H1 (cell line): ENCODE data around the gene PLAAT2. TPM values are rescaled to one million over a fixed set of nuclear protein-coding genes. Genes with fewer than 3 reads are reported as not detected.

ENCODE experiments used
- CTCF ChIA-PET: fragments of 300-600 bp; sonication (Branson Sonifier 250); formaldehyde crosslinking; loops from one replicate; lab custom pipeline; 2021; ENCODE audit not compliant: partially characterized antibody; lab: Charles Lee
- POLR2A ChIA-PET: fragments of 300-600 bp; sonication (Branson Sonifier 250); formaldehyde crosslinking; loops from one replicate; lab custom pipeline; 2021; ENCODE audit warnings: inconsistent platforms; ENCODE audit not compliant: partially characterized antibody; lab: Charles Lee
- DNase-seq, 2 experiments: peaks; one replicate each; pipeline versions ENCODE4 v3.0.0 to v3.0.0-alpha.2; 2010 to 2022; ENCODE audit warnings: low spot score in 2 of 2, low read depth in 1 of 2, mixed read lengths in 1 of 2
- FAIRE-seq: peaks from 2 replicates; lab custom pipeline; 2011; peaks lifted over from hg19 to GRCh38; lab: Jason Lieb, UNC
- H2AFZ ChIP-seq: 2 replicates; pipeline ENCODE4 v1.8.1; 2012; ENCODE audit warnings: low read length, inconsistent platforms
- H2AK5ac ChIP-seq: 2 replicates; pipeline ENCODE4 v1.6.1; 2013; ENCODE audit warnings: low read depth, low read length
- H2BK120ac ChIP-seq: replicated peaks from 2 replicates; pipeline ENCODE3; 2013; ENCODE audit warnings: low read depth, low read length, inconsistent platforms
- H2BK12ac ChIP-seq: 2 replicates; pipeline ENCODE4 v1.6.1; 2013; ENCODE audit warnings: low read depth, low read length
- H2BK15ac ChIP-seq: 2 replicates; pipeline ENCODE4 v1.6.1; 2013; ENCODE audit warnings: low read length
- H2BK20ac ChIP-seq: 2 replicates; pipeline ENCODE4 v1.6.1; 2013; ENCODE audit warnings: low read length
- H2BK5ac ChIP-seq: 2 replicates; pipeline ENCODE4 v1.6.1; 2013; ENCODE audit warnings: low read depth, low read length
- H3K14ac ChIP-seq: 2 replicates; pipeline ENCODE4 v1.6.1; 2013; ENCODE audit warnings: inconsistent platforms; ENCODE audit not compliant: insufficient read length
- H3K18ac ChIP-seq: 2 replicates; pipeline ENCODE4 v1.6.1; 2013; ENCODE audit warnings: low read length; ENCODE audit errors: extremely low read depth
- H3K23ac ChIP-seq: 2 replicates; pipeline ENCODE4 v1.6.1; 2013; ENCODE audit warnings: inconsistent platforms; ENCODE audit not compliant: insufficient read length
- H3K23me2 ChIP-seq: 2 replicates; pipeline ENCODE4 v1.6.1; 2013; ENCODE audit warnings: low read depth, low read length
- H3K27ac ChIP-seq: 2 replicates; pipeline ENCODE4 v1.6.1; 2011; ENCODE audit warnings: low read depth, low read length, inconsistent platforms
- H3K27me3 ChIP-seq, 4 experiments: replicated peaks in 1 of 4; 1 replicate in 1 of 4; 2 replicates in 3 of 4; pipeline versions ENCODE4 v1.6.1 to v1.8.1; 2011 to 2013; ENCODE audit warnings: low read length in 3 of 4, mild to moderate bottlenecking in 3 of 4, inconsistent platforms in 2 of 4, mixed read lengths in 2 of 4, moderate library complexity in 1 of 4; ENCODE audit not compliant: control insufficient read depth in 3 of 4, insufficient read depth in 3 of 4; ENCODE audit errors: extremely low read depth in 1 of 4
- H3K36me3 ChIP-seq, 4 experiments: 2 replicates each; pipeline versions ENCODE4 v1.6.1 to v1.8.1; 2011 to 2013; ENCODE audit warnings: mild to moderate bottlenecking in 4 of 4, low read length in 3 of 4, moderate library complexity in 2 of 4, control low read depth in 1 of 4, inconsistent platforms in 1 of 4; ENCODE audit not compliant: insufficient read depth in 4 of 4, control insufficient read depth in 2 of 4
- H3K4ac ChIP-seq: replicated peaks from 2 replicates; pipeline ENCODE3; 2013; ENCODE audit warnings: low read length, low read depth, mixed read lengths, inconsistent platforms; ENCODE audit not compliant: insufficient read length
- H3K4me1 ChIP-seq, 4 experiments: replicated peaks in 1 of 4; 1 replicate in 1 of 4; 2 replicates in 3 of 4; pipeline versions ENCODE4 v1.6.1 to v1.8.1; 2011 to 2013; ENCODE audit warnings: low read length in 3 of 4, inconsistent platforms in 2 of 4, mixed read lengths in 1 of 4; ENCODE audit not compliant: insufficient read depth in 4 of 4, control insufficient read depth in 3 of 4
- H3K4me2 ChIP-seq, 2 experiments: 2 replicates each; pipeline versions ENCODE4 v1.6.1 to v1.8.1; 2011 to 2013; ENCODE audit warnings: low read depth in 2 of 2, low read length in 2 of 2, control low read depth in 1 of 2, inconsistent platforms in 1 of 2, mild to moderate bottlenecking in 1 of 2; ENCODE audit not compliant: insufficient read depth in 1 of 2
- H3K4me3 ChIP-seq, 4 experiments: fragments of 200-600, 300-600 bp in 1 of 4; sonication (generic), shearing (Covaris generic), sonication (Bioruptor Twin) in 1 of 4; 2 replicates each; pipeline versions ENCODE4 v1.5.1 to v1.8.1; 2011 to 2016; ENCODE audit warnings: low read length in 4 of 4, low read depth in 3 of 4, control low read depth in 2 of 4, inconsistent platforms in 2 of 4, mild to moderate bottlenecking in 2 of 4, mixed read lengths in 1 of 4, moderate library complexity in 1 of 4; ENCODE audit not compliant: insufficient read depth in 2 of 4; ENCODE audit errors: extremely low read depth in 1 of 4
- H3K56ac ChIP-seq: replicated peaks from 2 replicates; pipeline ENCODE3; 2013; ENCODE audit warnings: low read depth, mild to moderate bottlenecking, mixed read lengths, low read length, inconsistent platforms; ENCODE audit not compliant: insufficient read length
- H3K79me1 ChIP-seq: 2 replicates; pipeline ENCODE4 v1.6.1; 2013; ENCODE audit warnings: low read depth, low read length, control low read depth
- H3K79me2 ChIP-seq, 2 experiments: 2 replicates each; pipeline versions ENCODE4 v1.6.1 to v1.8.1; 2012 to 2013; ENCODE audit warnings: low read length in 2 of 2, mild to moderate bottlenecking in 2 of 2, inconsistent platforms in 1 of 2; ENCODE audit not compliant: insufficient read depth in 2 of 2, control insufficient read depth in 1 of 2
- H3K9ac ChIP-seq, 4 experiments: replicated peaks in 1 of 4; 1 replicate in 1 of 4; 2 replicates in 3 of 4; pipeline versions ENCODE4 v1.6.1 to v1.8.1; 2011 to 2013; ENCODE audit warnings: low read depth in 3 of 4, low read length in 3 of 4, control low read depth in 2 of 4, mild to moderate bottlenecking in 2 of 4, moderate library complexity in 2 of 4, inconsistent platforms in 1 of 4; ENCODE audit errors: extremely low read depth in 1 of 4
- H3K9me3 ChIP-seq, 2 experiments: 2 replicates each; pipeline versions ENCODE4 v1.6.1 to v1.8.1; 2012 to 2013; ENCODE audit warnings: mild to moderate bottlenecking in 2 of 2, moderate library complexity in 2 of 2, control low read depth in 1 of 2, inconsistent platforms in 1 of 2, low read depth in 1 of 2, low read length in 1 of 2, mixed read lengths in 1 of 2; ENCODE audit not compliant: insufficient read depth in 2 of 2
- H4K20me1 ChIP-seq, 2 experiments: replicated peaks in 1 of 2; 2 replicates each; pipeline versions ENCODE3 to v1.8.1; 2011 to 2013; ENCODE audit warnings: inconsistent platforms in 2 of 2, low read length in 2 of 2, mild to moderate bottlenecking in 1 of 2; ENCODE audit not compliant: insufficient read depth in 2 of 2, control insufficient read depth in 1 of 2
- H4K5ac ChIP-seq: 2 replicates; pipeline ENCODE4 v1.6.1; 2013; ENCODE audit warnings: low read length, low read depth, mixed read lengths, inconsistent platforms; ENCODE audit not compliant: insufficient read length
- H4K8ac ChIP-seq: 2 replicates; pipeline ENCODE4 v1.8.0; 2013; ENCODE audit warnings: mild to moderate bottlenecking, moderate library complexity, low read length, inconsistent platforms; ENCODE audit not compliant: insufficient read depth; ENCODE audit errors: extremely low read depth
- H4K91ac ChIP-seq: replicated peaks from 2 replicates; pipeline ENCODE3; 2013; ENCODE audit warnings: low read length, mixed read lengths, inconsistent platforms; ENCODE audit not compliant: insufficient read length
- WGBS, 2 experiments: shearing (Covaris generic) in 1 of 2; methylation state at CpG; one replicate each; pipeline versions ENCODE4 v1.1.6 to v1.1.7; 2013 to 2015; ENCODE audit warnings: low lambda C conversion rate in 2 of 2, mixed read lengths in 2 of 2, inconsistent platforms in 1 of 2, low coverage in 1 of 2, missing lambda C conversion rate in 1 of 2; ENCODE audit not compliant: insufficient replicate concordance in 2 of 2, insufficient coverage in 1 of 2, insufficient read length in 1 of 2; ENCODE audit errors: extremely low coverage in 1 of 2, missing lambda C conversion rate in 1 of 2; 5-methylcytosine and 5-hydroxymethylcytosine counted together
- polyA plus RNA-seq, 7 experiments: library from polyadenylated mRNA; depleted of rRNA in 3 of 7; stranded (reverse) in 5 of 7; unstranded in 2 of 7; fragments of >200 nt in 5 of 7; fragments of 200-250 nt in 2 of 7; gene quantifications; 1 replicate in 5 of 7; 2 replicates in 1 of 7; 4 replicates in 1 of 7; pipeline versions ENCODE4 v1.2.1 to v1.2.3, GENCODE V29; 2011 to 2013; ENCODE audit warnings: missing spikeins in 2 of 7, mixed read lengths in 2 of 7
- total RNA-seq: library from RNA; stranded (reverse); fragmentation: NEBNext Ultra II Directional; extraction: Animal tissue kit (Norgen Biotek cat#: 25700); gene quantifications from 2 replicates; pipeline ENCODE4 v1.2.1, GENCODE V29; 2021

The PLAAT2 gene
- total and polyA plus RNA-seq, 2 of the 8 experiments (the other 6 are each of a cell fraction or from before 2014, with no cell fraction given) = 0.39 TPM; not detected in 1

- CTCF ChIA-PET = interaction anchor here (1.0 to 1.1 kb wide), 2 partner anchors 93 to 101 kb away, joined by 3 to 4 read pairs; no protein-coding TSS in a partner anchor
- Histone ChIP-seq H2BK15ac (peak overlapping the region; percentile 76; the same call in 1 of the 2 replicates), H4K5ac (no peak overlapping the region), H4K20me1 (no peaks in the 10 kb centered on the region), H3K9me3 (no peaks in the 10 kb centered on the region; a peak in 1 of 4 replicates), H3K18ac (no peak overlapping the region), H3K79me1 (no peaks in the 10 kb centered on the region), H2BK20ac (peak overlapping the region; percentile 97), H3K27me3 (no peaks in the 10 kb centered on the region), H2BK12ac (peak overlapping the region; percentile 93), H3K36me3 (no peaks in the 10 kb centered on the region), H3K23me2 (no peaks in the 10 kb centered on the region), H3K9ac (no peak overlapping the region), H3K27ac (no peak overlapping the region), H2BK120ac (no peak overlapping the region), H2AK5ac (no peak overlapping the region), H4K91ac (no peak overlapping the region), H3K4me1 (peaks cover 8 to 23% (median 19%) of the 10 kb centered on the region in 4 experiments; a peak in 6 of 7 replicates), H3K4ac (no peak overlapping the region), H3K14ac (no peak overlapping the region), H4K8ac (no peak overlapping the region), H3K4me3 (no peak overlapping the region), H3K79me2 (no peaks in the 10 kb centered on the region), H3K56ac (no peak overlapping the region), H3K4me2 (no peak overlapping the region), H2AFZ (no peak overlapping the region), H2BK5ac (0 out of 2 replicates have a peak overlapping the region, but pooled peaks have one; percentile 18), H3K23ac (no peak overlapping the region)
- FAIRE-seq (no peak), DNase-seq (no peak)
- WGBS, 2 experiments = 95% methylated on average over 5 of the region's 5 CpGs; no CpG with 5 or more reads in 1 of the 2 experiments
- POLR2A ChIA-PET = no interaction called here
Measured at GRCh38 chr11:63534895-63535461, 28.2 kb downstream of the PLAAT2 start.
